ENCODE data around the gene ZNF580.

DNA sequence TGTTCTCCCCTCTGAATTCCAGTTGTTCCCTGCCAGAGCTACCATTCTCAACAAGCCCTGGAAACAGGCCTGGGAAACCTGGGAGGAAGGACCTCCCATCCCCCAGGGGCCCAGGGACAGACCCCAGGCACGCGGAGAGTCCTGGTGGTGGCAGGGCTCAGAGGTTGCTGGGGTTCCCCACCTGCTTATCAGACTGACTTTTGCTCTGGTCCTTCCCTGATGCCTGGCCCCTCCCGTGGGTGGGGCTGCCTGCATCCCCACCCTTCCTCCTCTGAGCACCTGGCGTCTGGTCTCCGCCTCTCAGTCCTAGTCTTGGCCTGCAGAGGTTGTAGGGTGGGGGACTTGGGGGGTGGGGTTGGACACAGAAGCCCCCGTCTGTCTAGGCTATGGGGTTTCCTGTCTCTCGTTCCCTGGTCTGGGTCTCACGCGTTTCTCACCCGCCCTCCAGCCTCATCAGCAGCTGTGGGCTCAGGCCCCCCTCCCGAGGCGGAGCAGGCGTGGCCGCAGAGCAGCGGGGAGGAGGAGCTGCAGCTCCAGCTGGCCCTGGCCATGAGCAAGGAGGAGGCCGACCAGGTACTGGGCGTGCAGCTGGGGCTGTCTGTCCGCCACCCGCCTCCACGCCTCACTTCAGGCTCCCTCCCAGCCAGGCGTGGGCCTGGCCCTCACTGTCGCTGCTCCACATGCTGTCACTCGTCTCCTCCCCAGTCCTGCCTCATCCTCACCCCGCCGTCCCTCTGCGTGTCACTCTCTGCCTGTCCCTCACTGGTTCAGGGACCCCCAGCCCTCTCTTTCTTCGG lies 47.8 kb downstream of the ZNF580 start:
- TF ChIP-seq CTCF (IDR thresholded peaks at IDR 0.05) (no peak), POLR2AphosphoS5 (IDR thresholded peaks at IDR 0.05) (no peak), POLR2A (IDR thresholded peaks at IDR 0.05) (no peak)

Data from sigmoid colon (tissue), 4 donors.